Cardiac septum (tissue), 1 donor: ENCODE results near the gene PABPC1L. TPM values are rescaled to one million over a fixed set of nuclear protein-coding genes. Genes with fewer than 3 reads are reported as not detected.

Source experiments
- total RNA-seq: library from RNA; stranded (reverse); fragmentation: NEBNext Ultra II Directional; extraction: Animal tissue kit (Norgen Biotek cat#: 25700); gene quantifications from one replicate; pipeline ENCODE4 v1.2.1, GENCODE V29; 2021
- donor health status: DM: no; HTN: no; CAD: no.

Gene PABPC1L
- total RNA-seq, 1 donor from 2014 or later, result 4.7 TPM

Other genes with a start within 250 kb of the PABPC1L start
- 29.3 TPM for gene CCN5, start 194.7 kb upstream of the PABPC1L start, total RNA-seq
- gene KCNK15, start 164.2 kb upstream of the PABPC1L start, total RNA-seq, result 0.97 TPM
- 0.27 TPM for gene RIMS4, start 99.5 kb upstream of the PABPC1L start, total RNA-seq
- gene YWHAB, start 24.4 kb upstream of the PABPC1L start, total RNA-seq, result 118 TPM
- gene TOMM34, start 50.3 kb downstream of the PABPC1L start, total RNA-seq, result 10.7 TPM
- gene STK4, start 56.5 kb downstream of the PABPC1L start, total RNA-seq, result 11.3 TPM
- gene KCNS1, start 191.1 kb downstream of the PABPC1L start, total RNA-seq, result 0.08 TPM
- gene WFDC5, start 205.1 kb downstream of the PABPC1L start, total RNA-seq, result not detected
- not detected for gene WFDC12, start 214.4 kb downstream of the PABPC1L start, total RNA-seq